ENCODE results near the gene HDAC4.

The HDAC4 gene

DNA sequence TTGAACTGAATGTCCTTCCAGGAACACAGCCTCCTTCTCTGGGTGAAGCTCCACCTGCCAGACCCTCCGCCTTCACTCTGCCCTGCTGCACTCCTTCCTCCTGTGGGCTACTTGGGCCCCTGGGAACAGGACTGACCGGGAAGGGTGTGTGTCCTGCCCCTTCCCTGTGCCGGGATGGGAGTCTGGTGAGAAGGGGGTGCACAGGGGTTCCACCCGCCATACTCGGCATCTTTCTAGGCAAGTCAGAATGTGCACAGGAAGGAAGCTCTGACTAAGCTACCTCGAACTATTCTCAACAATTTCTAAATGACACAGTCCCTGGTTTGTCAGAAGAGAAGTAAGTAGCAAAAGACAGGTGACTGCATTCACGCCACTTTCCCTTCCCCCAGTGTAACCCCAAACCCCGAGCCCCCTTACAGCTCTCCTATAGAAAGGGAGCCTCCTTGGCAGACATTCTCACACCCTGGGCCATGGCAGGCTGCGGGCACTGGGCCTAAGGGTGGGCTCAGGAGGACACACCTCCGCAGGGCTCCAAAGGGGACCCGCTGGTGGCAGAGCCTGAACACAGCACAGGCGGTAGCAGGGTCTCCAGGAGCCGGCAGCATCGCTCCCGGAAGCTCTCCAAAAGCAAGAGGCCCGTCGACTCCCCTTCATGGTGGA lies 184.1 kb downstream of the HDAC4 start:
- DNase-seq (ENCODE audit: low read depth), result no peak

DNA sequence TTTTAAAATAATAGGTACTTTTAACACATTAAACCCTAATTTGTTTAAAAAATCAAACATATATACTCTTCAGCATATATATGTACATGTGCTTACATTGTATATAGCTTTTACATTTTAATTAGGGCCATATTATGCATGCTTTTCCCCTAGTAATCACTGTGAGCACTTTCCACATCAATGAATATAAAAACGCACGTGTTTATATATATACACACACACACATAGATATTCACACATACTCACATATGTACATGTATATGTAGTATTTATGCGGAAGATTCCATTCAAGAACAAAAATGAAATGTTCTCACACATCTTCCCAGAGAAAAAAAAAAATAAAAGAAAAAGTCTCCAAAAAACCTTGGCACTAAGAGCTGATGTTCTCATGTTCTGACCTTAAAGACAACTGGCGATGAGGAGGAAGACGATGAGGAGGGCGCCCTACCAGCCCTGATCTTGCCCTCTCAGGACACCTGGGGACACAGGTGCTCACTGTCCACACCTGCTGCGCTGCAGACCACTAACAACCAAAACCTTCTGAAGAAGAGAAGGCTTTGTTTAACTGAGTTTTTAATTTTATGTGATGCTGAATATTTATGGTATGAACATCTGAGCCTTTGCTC lies 184.7 kb downstream of the HDAC4 start:
- DNase-seq (ENCODE audit: low read depth), result no peak

DNA sequence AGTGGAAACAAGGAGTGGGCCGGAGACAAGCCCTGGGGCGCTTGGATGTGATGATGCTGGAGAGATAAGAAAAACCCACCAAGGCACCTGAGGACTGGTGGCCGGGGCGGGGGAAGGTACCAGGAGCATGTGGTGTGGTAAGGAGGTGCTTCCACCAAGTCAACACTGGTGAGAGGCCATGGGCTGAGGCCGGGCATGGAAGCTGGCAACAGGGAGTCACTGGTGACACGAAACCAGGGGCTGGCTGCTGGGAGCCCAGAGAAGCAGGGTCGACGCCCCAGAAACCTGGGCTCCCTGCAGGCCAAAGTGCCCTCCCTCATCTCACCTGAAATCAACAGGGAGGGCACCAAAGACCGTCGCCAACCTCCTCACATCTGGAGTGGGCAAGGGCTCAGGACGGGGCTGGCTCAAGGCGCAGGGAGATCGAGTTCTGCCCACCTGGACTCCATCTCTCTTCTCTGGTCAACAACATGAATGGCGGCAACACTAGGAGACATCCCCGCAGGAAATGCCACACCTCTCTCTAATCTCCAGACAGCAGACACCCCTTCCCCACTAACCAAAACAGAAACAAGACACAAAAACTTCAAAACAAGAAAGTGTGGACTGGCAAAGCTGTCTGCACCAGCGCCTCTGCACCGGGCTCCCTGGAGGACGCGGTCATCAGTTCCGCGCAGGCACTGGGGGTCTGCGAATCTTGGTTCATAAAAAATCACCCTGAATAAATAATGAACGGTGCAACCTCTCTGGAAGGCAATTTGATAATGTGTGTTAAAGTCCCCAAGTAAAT lies 185.5 kb downstream of the HDAC4 start:
- DNase-seq (ENCODE audit: low read depth), result no peak

GRCh38 chr2:239214725-239215124 lies 186.1 kb downstream of the HDAC4 start:
- DNase-seq (ENCODE audit: low read depth), result no peak

- DNase-seq (ENCODE audit: low read depth), result no peak
Measured at GRCh38 chr2:239213643-239214101, 187.1 kb downstream of the HDAC4 start.

GRCh38 chr2:239212929-239213642 lies 187.7 kb downstream of the HDAC4 start:
- DNase-seq (ENCODE audit: low read depth), result no peak

GRCh38 chr2:239212121-239212928 lies 188.5 kb downstream of the HDAC4 start:
- DNase-seq (ENCODE audit: low read depth), result no peak

DNA sequence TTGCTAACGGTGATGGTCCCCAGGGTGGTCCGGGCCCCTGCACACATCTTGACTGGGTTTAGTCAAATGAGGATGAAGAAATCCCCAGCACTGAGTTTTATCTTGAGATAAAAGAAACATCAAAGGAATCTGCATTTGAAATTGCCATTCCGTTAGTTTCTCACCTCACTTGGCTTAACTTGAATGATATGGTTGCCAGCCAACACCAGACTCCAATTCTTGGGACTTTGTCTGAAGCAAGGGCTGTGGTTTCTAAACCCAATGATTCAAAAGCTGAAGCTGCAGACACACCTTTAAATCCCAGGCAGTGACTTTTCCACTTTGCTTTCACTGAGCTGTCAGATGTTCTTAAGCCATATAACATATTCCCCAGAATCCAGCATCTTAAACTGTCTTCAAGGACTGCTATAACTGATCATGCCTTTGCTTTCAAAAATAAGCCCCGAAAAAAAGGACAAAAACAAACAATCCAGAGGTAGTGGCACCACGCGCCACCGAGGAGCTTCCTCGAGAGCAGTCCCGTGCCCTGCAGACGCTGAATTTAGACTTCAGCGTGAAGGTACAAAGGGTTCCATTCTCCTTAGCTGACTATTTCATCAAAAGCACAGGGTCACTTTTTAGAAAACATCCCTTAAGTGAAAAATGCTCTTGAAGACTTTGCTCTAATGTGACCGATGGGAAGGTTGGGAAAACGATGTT lies 189.3 kb downstream of the HDAC4 start:
- no peak for DNase-seq (ENCODE audit: low read depth)

DNA sequence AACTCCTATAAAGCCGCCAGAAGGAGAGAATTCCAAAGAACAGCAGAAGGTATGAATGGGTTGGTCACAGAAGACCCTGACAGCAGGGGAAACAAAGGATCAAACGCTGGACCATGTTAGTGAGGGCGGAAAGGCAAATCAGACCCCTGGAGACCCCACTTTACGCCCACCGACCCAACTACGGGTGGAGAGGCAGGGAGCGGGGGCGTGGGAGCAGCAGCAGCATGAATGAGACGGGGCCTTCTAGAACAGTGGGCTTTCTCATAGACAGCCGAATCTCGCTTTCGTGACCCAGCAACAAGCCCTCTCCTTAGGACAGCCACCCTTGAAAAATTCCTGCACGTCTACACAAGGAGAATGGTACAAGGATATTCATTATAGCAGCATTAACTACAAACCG lies 191.0 kb downstream of the HDAC4 start:
- no peak for DNase-seq (ENCODE audit: low read depth)

DNA sequence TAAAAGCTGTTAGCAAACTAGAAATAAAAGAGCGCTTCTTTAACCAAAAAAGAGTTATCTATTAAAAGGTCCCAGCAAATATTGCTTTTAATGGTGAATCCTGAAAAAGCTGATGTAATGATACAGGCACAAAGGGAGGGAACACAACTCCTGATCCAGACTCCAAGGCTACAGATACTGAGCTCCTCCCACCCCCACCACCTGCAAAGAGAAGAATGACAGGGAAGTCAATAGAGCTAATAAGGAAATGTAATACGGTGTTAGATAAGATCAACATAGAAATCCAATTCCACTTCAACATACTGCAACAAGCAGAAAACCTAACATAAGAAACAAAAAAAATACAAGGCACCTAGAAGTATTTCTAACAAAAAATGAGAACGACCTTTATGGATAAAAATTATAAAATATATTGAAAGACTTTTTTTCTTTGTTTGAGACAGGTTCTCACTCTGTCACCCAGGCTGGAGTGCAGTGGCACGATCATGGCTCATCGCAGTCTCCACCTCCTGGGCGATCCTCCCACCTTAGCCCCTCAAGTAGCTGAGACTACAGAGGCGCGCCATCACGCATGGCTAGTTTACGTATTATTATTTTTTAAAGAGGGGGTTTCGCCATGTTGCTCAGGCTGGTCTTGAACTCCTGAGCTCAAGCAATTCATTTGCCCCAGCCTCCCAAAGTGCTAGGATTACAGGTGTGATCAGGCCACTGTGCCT lies 192.2 kb downstream of the HDAC4 start:
- DNase-seq (ENCODE audit: low read depth), result no peak

GRCh38 chr2:239206851-239207250 lies 194.0 kb downstream of the HDAC4 start:
- DNase-seq (ENCODE audit: low read depth), result no peak

GRCh38 chr2:239206042-239206441 lies 194.8 kb downstream of the HDAC4 start:
- no peak for DNase-seq (ENCODE audit: low read depth)

GRCh38 chr2:239204876-239205468 lies 195.8 kb downstream of the HDAC4 start:
- no peak for DNase-seq (ENCODE audit: low read depth)

- DNase-seq (ENCODE audit: low read depth), result no peak
Measured at GRCh38 chr2:239204136-239204875, 196.5 kb downstream of the HDAC4 start.

- DNase-seq (ENCODE audit: low read depth), result no peak
Measured at GRCh38 chr2:239203443-239204135, 197.2 kb downstream of the HDAC4 start.

DNA sequence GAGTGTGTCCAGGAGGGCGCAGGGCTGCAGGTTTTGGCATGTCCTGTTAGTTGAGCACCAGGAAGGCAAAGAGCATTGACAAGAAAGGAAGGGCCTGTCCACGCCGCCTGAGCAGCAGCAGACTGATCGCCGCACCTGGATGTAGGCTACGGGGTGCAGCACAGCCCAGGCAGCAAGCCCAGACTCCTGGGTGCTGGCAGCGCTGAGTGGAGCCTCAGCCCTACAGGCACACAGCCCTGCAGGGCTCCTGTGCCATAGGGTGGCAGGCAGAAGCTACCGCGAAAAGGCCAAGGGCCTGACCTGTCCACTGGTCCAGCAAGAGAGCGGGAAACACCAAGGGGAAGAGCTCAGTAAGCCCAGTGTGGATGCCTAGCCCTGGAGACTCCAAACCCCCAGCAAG lies 198.0 kb downstream of the HDAC4 start:
- no peak for DNase-seq (ENCODE audit: low read depth)

DNA sequence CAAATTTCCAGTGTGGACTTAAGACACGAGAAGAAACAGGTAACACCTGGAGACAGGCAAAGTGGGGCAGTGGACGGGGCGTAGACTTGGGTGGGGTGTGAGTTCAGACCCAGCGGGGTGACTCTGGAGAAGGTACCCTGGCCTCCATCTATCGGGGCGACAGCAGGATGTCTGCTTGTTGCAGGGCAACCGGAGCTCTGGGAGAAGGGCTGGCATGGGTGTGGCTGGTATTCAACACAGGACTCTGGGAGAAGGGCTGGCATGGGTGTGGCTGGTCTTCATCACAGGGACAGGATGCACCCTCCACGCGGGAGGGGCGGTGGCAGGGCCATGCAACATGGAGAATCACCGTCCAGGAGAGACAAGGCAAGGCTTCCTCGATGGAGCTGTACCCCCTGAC lies 198.5 kb downstream of the HDAC4 start:
- DNase-seq (ENCODE audit: low read depth), result no peak

DNA sequence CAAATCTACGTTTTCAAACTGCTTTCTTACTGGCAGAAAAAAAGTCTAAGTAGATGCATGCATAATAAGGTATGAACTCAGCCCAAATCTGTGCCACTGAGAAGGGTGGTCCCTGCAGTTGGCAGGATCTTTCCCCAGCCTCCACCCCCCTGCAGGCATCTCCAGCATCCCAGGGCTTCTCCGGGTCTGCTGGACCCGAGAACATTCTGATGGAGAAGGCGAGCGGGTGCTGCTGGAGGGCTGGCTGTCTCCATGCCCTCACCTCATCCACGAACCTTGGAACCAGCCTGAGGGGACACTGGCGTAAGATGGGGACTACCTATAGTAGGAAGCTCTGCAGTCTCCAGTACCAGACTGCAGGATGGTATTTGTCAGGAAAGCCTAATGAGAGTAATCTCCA lies 198.9 kb downstream of the HDAC4 start:
- no peak for DNase-seq (ENCODE audit: low read depth)

GRCh38 chr2:239201531-239201876 lies 199.3 kb downstream of the HDAC4 start:
- DNase-seq (ENCODE audit: low read depth), result no peak
